ENCODE results near the gene CALR3. TPM values are rescaled to one million over a fixed set of nuclear protein-coding genes. Genes with fewer than 3 reads are reported as not detected.

The CALR3 gene
- total and polyA plus RNA-seq, 10 of the 15 experiments (the other 5 are each of a cell fraction or from before 2014, with no cell fraction given) = 0.05 to 0.45 (median 0.12) TPM; not detected in 2

- no peak for TF ChIP-seq ZNF207 (IDR thresholded peaks at IDR 0.05; ENCODE audit: borderline replicate concordance)
- TF ChIP-seq CHD2 (IDR thresholded peaks at IDR 0.05; ENCODE audit: borderline replicate concordance, low read depth, low read length) = 0 out of 2 replicates have a peak, but pooled peaks have one; percentile 26
- 0 out of 2 replicates have a peak, but pooled peaks have one; percentile 49 for TF ChIP-seq SIN3A (IDR thresholded peaks at IDR 0.05; ENCODE audit: low read depth, low read length)
- no peak for TF ChIP-seq BCLAF1 (IDR thresholded peaks at IDR 0.05)
- peak; percentile 96 for TF ChIP-seq FOXM1 (IDR thresholded peaks at IDR 0.05; ENCODE audit: low read depth, low read length)
- TF ChIP-seq RELA (IDR thresholded peaks at IDR 0.05; ENCODE audit: borderline replicate concordance, partially characterized antibody) = no peak
- peak; percentile 50 for TF ChIP-seq SP1 (IDR thresholded peaks at IDR 0.05; ENCODE audit: low read depth, low read length)
- TF ChIP-seq SIX5 (IDR thresholded peaks at IDR 0.05; ENCODE audit: low read depth, low read length, severe bottlenecking) = no peak
- no peak for TF ChIP-seq TCF7 (IDR thresholded peaks at IDR 0.05; ENCODE audit: borderline replicate concordance)
- TF ChIP-seq SPI1 (IDR thresholded peaks at IDR 0.05; ENCODE audit: borderline replicate concordance, insufficient read depth, low read depth, low read length) = no peak
- TF ChIP-seq ATF2 (IDR thresholded peaks at IDR 0.05; ENCODE audit: low read length) = peak; percentile 85
- no peak for TF ChIP-seq IRF5 (IDR thresholded peaks at IDR 0.05; ENCODE audit: borderline replicate concordance)
- no peak for TF ChIP-seq NR2C1 (IDR thresholded peaks at IDR 0.05)
- TF ChIP-seq BMI1 (IDR thresholded peaks at IDR 0.05; ENCODE audit: borderline replicate concordance) = peak; percentile 42; the same call in 1 of the 2 replicates
- TF ChIP-seq BHLHE40 (IDR thresholded peaks at IDR 0.05; ENCODE audit: borderline replicate concordance in 1 of 2, low read depth in 2 of 2, low read length in 1 of 2) = peak; percentile 72 to 76
- TF ChIP-seq SUZ12 (IDR thresholded peaks at IDR 0.05; ENCODE audit: unreplicated experiment) = no peak
- no peak for TF ChIP-seq CHD1 (IDR thresholded peaks at IDR 0.05; ENCODE audit: low read depth, low read length)
- TF ChIP-seq IKZF1 (conservative IDR thresholded peaks at IDR 0.05) = peak; percentile 57
- TF ChIP-seq SMARCA5 (IDR thresholded peaks at IDR 0.05) = peak; percentile 99
- TF ChIP-seq NFYB (IDR thresholded peaks at IDR 0.05; ENCODE audit: insufficient read depth, low read depth, low read length) = peak; percentile 47; the same call in 1 of the 2 replicates
- no peak for TF ChIP-seq HDAC6 (IDR thresholded peaks at IDR 0.05; ENCODE audit: unreplicated experiment)
- no peak for TF ChIP-seq BACH1 (IDR thresholded peaks at IDR 0.05; ENCODE audit: borderline replicate concordance)
- no peak for TF ChIP-seq WRNIP1 (IDR thresholded peaks at IDR 0.05; ENCODE audit: borderline replicate concordance, low read depth, low read length)
- TF ChIP-seq CHD4 (IDR thresholded peaks at IDR 0.05) = 0 out of 2 replicates have a peak, but pooled peaks have one; percentile 93
- no peak for TF ChIP-seq RFX5 (IDR thresholded peaks at IDR 0.05; ENCODE audit: low read depth, low read length)
Observed at GRCh38 chr19:16449330-16449961, 46.5 kb downstream of the CALR3 start (continued).

Measured in GM12878 (cell line).